Spleen (tissue), 11 donors: ENCODE measurements around the gene SLC4A2. TPM values are rescaled to one million over a fixed set of nuclear protein-coding genes. Genes with fewer than 3 reads are reported as not detected.
"Not testable (repeated sequence)": the region's sequence is repeated elsewhere in the genome, so short reads cannot be mapped to it uniquely, and the experiment has no call there.

ENCODE experiments used
- DNase-seq: peaks from one replicate; pipeline ENCODE4 v3.0.0-alpha.2; 2020
- H3K27ac ChIP-seq, 8 donors: fragments of 200-600 bp; sonication (generic) in 7 of 8; 1 replicate in 4 of 8; 2 replicates in 4 of 8; pipeline versions ENCODE4 v1.5.0 to v1.8.0; 2016 to 2021; ENCODE audit warnings: inconsistent platforms in 4 of 8, mild to moderate bottlenecking in 4 of 8, moderate library complexity in 1 of 8
- H3K27me3 ChIP-seq, 7 donors: fragments of 200-600 bp; sonication (generic) in 6 of 7; replicated peaks in 1 of 7; 1 replicate in 4 of 7; 2 replicates in 3 of 7; pipeline versions ENCODE4 v1.5.0 to v1.8.0; 2016 to 2021; ENCODE audit warnings: inconsistent platforms in 3 of 7, mild to moderate bottlenecking in 1 of 7
- H3K36me3 ChIP-seq, 6 donors: fragments of 200-600 bp; sonication (generic) in 5 of 6; 1 replicate in 4 of 6; 2 replicates in 2 of 6; pipeline versions ENCODE4 v1.5.0 to v1.8.0; 2016 to 2021; ENCODE audit warnings: inconsistent platforms in 2 of 6
- H3K4me1 ChIP-seq, 6 donors: fragments of 200-600 bp; sonication (generic) in 5 of 6; 1 replicate in 3 of 6; 2 replicates in 3 of 6; pipeline versions ENCODE4 v1.5.0 to v1.8.0; 2016 to 2021; ENCODE audit warnings: inconsistent platforms in 3 of 6
- H3K4me3 ChIP-seq, 8 donors: fragments of 200-600 bp; sonication (generic) in 7 of 8; 1 replicate in 4 of 8; 2 replicates in 4 of 8; pipeline versions ENCODE4 v1.5.0 to v1.8.0; 2016 to 2021; ENCODE audit warnings: inconsistent platforms in 4 of 8, mild to moderate bottlenecking in 4 of 8, moderate library complexity in 2 of 8
- H3K9me3 ChIP-seq, 8 donors: fragments of 200-600 bp; sonication (generic) in 7 of 8; 1 replicate in 4 of 8; 2 replicates in 4 of 8; pipeline versions ENCODE4 v1.5.0 to v1.8.0; 2016 to 2021; ENCODE audit warnings: inconsistent platforms in 4 of 8
- POLR2A ChIP-seq, 3 donors: fragments of 450-650 bp; IDR thresholded peaks; one replicate each; pipeline ENCODE4 v1.5.1; 2017; ENCODE audit warnings: antibody characterized with exemption in 3 of 3, mild to moderate bottlenecking in 1 of 3
- POLR2AphosphoS5 ChIP-seq, 3 donors: sonication (generic); formaldehyde crosslinking; IDR thresholded peaks; one replicate each; pipeline ENCODE4 v1.5.1; 2017; ENCODE audit warnings: antibody characterized with exemption in 3 of 3
- WGBS, 5 donors: extraction: QIAGEN DNeasy Blood & Tissue Kit in 3 of 5; methylation state at CpG; one replicate each; pipeline versions ENCODE4 v1.1.5 to v1.1.7; 2013 to 2018; 5-methylcytosine and 5-hydroxymethylcytosine counted together
- intact Hi-C: fragments of 100-400 bp; cut with DNase I; formaldehyde crosslinking; loops from one replicate; pipeline ENCODE4 v1.15.0; 2023; ENCODE audit warnings: low total_unique reads
- polyA plus RNA-seq, 3 donors: library from polyadenylated mRNA; stranded (reverse); fragments of 200-250 nt; gene quantifications; one replicate each; pipeline ENCODE4 v1.2.1, GENCODE V29; 2013
- total RNA-seq, 7 donors: library from RNA; depleted of rRNA in 3 of 7; stranded (reverse); fragments of >200 nt in 3 of 7; fragmentation: NEBNext Ultra II Directional in 4 of 7; extraction: Animal tissue kit (Norgen Biotek cat#: 25700) in 4 of 7; gene quantifications; one replicate each; pipeline versions ENCODE4 v1.1.0 to v1.2.1, GENCODE V29; 2016 to 2021
- TF ChIP-seq, protein P1 (sequence below), 11 experiments: fragments of 200-600 bp in 7 of 11; fragments of 450-650 bp in 4 of 11; sonication (generic) in 4 of 11; IDR thresholded peaks in 8 of 11; conservative IDR thresholded peaks in 3 of 11; 1 replicate in 7 of 11; 2 replicates in 4 of 11; pipeline versions ENCODE4 v1.4.0 to v1.8.0; 2016 to 2021; ENCODE audit warnings: antibody characterized with exemption in 11 of 11, inconsistent platforms in 4 of 11, mild to moderate bottlenecking in 1 of 11
- donor health status: healthy with polysubstance abuse.
- donor health status: DM: no; HTN: no; CAD: no; lungs with moderate emphysema.
- donor health status: DM: no; HTN: no; CAD: no.
- donor health status: Bipolar disorder and iron deficiency.
- donor health status: healthy.
- donor health status: DM: no; HTN: no; CAD: no.
- donor health status: DM: yes; HTN: yes; CAD: no.

The SLC4A2 gene
- total and polyA plus RNA-seq, 10 donors: 43.9 to 122 (median 90.9) TPM

DNA sequence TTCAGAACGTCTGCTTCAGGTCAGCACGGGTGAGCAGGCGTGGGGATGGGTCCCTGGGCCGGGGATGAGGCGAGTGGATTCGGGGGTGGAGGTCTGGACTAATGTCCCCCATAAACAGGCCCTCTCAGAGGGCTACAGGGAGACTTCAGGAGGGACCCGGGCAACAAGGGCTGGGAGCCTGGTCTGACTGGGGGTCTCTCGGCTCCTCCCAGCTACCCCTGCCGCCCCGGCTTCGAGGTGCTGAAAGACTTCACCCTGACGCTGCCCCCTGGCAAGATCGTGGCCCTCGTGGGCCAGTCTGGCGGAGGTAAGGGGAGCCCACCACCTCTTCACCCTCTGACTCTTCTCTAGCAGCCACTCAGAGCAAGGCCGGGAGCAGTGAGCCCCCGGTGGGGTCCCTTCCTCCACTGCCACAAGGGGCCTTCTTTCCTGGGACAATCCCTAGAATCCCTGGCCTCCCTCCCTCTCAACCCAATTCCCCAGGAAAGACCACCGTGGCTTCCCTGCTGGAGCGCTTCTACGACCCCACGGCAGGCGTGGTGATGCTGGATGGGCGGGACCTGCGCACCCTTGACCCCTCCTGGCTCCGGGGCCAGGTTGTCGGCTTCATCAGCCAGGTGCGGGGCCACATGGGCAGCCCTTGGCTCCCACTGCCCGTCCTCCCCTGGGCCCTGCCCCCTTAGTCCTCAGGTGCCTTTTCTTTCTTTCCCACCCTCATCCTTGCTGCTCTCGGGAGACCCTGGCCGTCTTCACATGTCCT lies 18.6 kb upstream of the SLC4A2 start:
- Histone ChIP-seq H3K9me3 (no peaks in the 10 kb centered on the region), H3K36me3 (peaks cover 0 to 68% (median 33%) of the 10 kb centered on the region in 6 donors), H3K4me3 (no peak overlapping the region), H3K27ac (no peak overlapping the region), H3K4me1 (peaks cover 0 to 18% (median 11%) of the 10 kb centered on the region in 6 donors), H3K27me3 (no peaks in the 10 kb centered on the region)
- no peak for DNase-seq
- TF ChIP-seq POLR2AphosphoS5 (IDR thresholded peaks at IDR 0.05): peak in 1 of 3 donors; percentile 37
- no peak for TF ChIP-seq POLR2A (IDR thresholded peaks at IDR 0.05)
- TF ChIP-seq, protein P1, sequence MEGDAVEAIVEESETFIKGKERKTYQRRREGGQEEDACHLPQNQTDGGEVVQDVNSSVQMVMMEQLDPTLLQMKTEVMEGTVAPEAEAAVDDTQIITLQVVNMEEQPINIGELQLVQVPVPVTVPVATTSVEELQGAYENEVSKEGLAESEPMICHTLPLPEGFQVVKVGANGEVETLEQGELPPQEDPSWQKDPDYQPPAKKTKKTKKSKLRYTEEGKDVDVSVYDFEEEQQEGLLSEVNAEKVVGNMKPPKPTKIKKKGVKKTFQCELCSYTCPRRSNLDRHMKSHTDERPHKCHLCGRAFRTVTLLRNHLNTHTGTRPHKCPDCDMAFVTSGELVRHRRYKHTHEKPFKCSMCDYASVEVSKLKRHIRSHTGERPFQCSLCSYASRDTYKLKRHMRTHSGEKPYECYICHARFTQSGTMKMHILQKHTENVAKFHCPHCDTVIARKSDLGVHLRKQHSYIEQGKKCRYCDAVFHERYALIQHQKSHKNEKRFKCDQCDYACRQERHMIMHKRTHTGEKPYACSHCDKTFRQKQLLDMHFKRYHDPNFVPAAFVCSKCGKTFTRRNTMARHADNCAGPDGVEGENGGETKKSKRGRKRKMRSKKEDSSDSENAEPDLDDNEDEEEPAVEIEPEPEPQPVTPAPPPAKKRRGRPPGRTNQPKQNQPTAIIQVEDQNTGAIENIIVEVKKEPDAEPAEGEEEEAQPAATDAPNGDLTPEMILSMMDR (IDR thresholded peaks at IDR 0.05 in 8 of 11, conservative IDR thresholded peaks at IDR 0.05 in 3 of 11): no peak
- intact Hi-C loops: no loop called here
- 93 to 95% (median 94%) methylated on average over 28 to 30 of the region's 30 CpGs for WGBS, 5 donors

DNA sequence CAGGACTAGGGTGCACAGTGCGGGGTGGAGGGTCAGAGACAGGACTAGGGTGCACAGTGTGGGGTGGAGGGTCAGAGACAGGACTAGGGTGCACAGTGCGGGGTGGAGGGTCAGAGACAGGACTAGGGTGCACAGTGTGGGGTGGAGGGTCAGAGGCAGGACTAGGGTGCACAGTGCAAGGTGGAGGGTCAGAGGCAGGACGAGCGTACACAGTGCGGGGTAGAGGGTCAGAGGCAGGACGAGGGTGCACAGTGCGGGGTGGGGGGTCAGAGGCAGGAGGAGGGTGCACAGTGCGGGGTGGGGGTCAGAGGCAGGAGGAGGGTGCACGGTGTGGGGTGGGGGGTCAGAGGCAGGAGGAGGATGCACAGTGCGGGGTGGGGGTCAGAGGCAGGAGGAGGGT lies 15.9 kb upstream of the SLC4A2 start:
- H3K4me1 ChIP-seq: peaks cover 0 to 16% (median 10%) of the 10 kb centered on the region in 6 donors
- H3K4me3 ChIP-seq, H3K27me3 ChIP-seq, intact Hi-C loops, DNase-seq, H3K9me3 ChIP-seq, H3K27ac ChIP-seq: not testable (repeated sequence)
- H3K36me3 ChIP-seq: peaks cover 0 to 51% (median 16%) of the 10 kb centered on the region in 6 donors
- WGBS, 5 donors: 85 to 94% (median 90%) methylated on average over 10 of the region's 10 CpGs

DNA sequence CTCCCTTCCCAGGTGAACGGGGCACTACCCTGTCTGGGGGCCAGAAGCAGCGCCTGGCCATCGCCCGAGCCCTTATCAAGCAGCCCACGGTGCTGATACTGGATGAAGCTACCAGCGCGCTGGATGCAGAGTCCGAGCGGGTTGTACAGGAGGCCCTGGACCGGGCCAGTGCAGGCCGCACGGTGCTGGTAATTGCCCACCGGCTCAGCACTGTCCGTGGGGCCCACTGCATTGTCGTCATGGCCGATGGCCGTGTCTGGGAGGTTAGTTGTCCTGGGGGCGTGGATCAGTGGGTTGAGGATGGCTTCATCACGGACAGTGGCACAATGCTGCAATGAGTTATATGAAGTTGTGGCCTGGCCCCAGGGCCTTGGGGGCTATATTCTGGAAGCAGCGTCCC lies 15.4 kb upstream of the SLC4A2 start:
- WGBS, 5 donors: 91 to 98% (median 96%) methylated on average over 7 to 20 of the region's 20 CpGs

DNA sequence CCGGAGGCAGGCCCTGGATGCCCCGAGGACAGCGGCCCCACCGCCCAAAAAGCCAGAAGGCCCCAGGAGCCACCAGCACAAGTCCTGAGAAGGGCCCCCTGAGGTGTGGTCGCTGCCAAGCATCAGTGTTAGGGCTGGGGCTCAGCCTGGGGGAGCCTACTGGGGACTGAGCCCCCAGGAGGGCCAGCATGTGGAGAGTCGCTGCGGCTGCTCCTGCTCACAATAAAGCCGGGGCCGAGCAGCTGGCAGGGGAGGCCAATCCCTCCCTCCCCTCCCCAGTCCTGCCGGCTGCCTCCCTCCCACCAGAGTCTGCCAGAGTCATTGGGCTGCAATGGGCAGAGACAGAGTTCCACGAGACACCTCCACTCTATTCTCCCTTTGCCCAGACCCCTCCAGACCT lies 14.1 kb upstream of the SLC4A2 start:
- intact Hi-C loops: no loop called here
- no peak overlapping the region for H3K4me3 ChIP-seq
- no peak for TF ChIP-seq POLR2A (IDR thresholded peaks at IDR 0.05)
- no peak for TF ChIP-seq POLR2AphosphoS5 (IDR thresholded peaks at IDR 0.05)
- TF ChIP-seq, protein P1 (IDR thresholded peaks at IDR 0.05 in 8 of 11, conservative IDR thresholded peaks at IDR 0.05 in 3 of 11): no peak
- no peaks in the 10 kb centered on the region for H3K4me1 ChIP-seq
- peaks cover 0 to 9% (median 2%) of the 10 kb centered on the region in 7 donors for H3K27me3 ChIP-seq
- H3K36me3 ChIP-seq: peaks cover 0 to 51% (median 16%) of the 10 kb centered on the region in 6 donors
- DNase-seq: no peak
- no peak overlapping the region for H3K27ac ChIP-seq
- no peaks in the 10 kb centered on the region for H3K9me3 ChIP-seq
- WGBS, 5 donors: 84 to 95% (median 93%) methylated on average over 4 to 11 of the region's 11 CpGs

More for the DNA sequence above, 15.4 kb upstream of the SLC4A2 start:
- Histone ChIP-seq H3K36me3 (peaks cover 0 to 51% (median 16%) of the 10 kb centered on the region in 6 donors), H3K27ac (no peak overlapping the region), H3K4me3 (no peak overlapping the region), H3K9me3 (no peaks in the 10 kb centered on the region), H3K4me1 (peaks cover 0 to 11% (median 7%) of the 10 kb centered on the region in 6 donors), H3K27me3 (no peaks in the 10 kb centered on the region)
- peak in 1 of 3 donors; percentile 24 for TF ChIP-seq POLR2AphosphoS5 (IDR thresholded peaks at IDR 0.05)
- TF ChIP-seq POLR2A (IDR thresholded peaks at IDR 0.05): no peak
- TF ChIP-seq, protein P1 (IDR thresholded peaks at IDR 0.05 in 8 of 11, conservative IDR thresholded peaks at IDR 0.05 in 3 of 11): no peak
- DNase-seq: no peak
- intact Hi-C loops: no loop called here
